ENCODE measurements around the gene JAG1.

Gene JAG1

GRCh38 chr20:10720565-10720964 is 46.8 kb upstream of the JAG1 start:
- Histone ChIP-seq H2AFZ (ENCODE audit: low read depth, low read length, severe bottlenecking) (no peak overlapping the region), H3K27ac (ENCODE audit: low read depth, low read length) (no peak overlapping the region)
- no peak for TF ChIP-seq CTCF (IDR thresholded peaks at IDR 0.05; ENCODE audit: insufficient read depth, low read length, poor library complexity, severe bottlenecking)
- no peak for TF ChIP-seq EZH2phosphoT487 (conservative IDR thresholded peaks at IDR 0.05; ENCODE audit: low read length)

GRCh38 chr20:10719740-10720385 is 46.1 kb upstream of the JAG1 start:
- H2AFZ ChIP-seq (ENCODE audit: low read depth, low read length, severe bottlenecking), result no peak overlapping the region
- H3K4me2 ChIP-seq (ENCODE audit: low read depth, low read length, poor library complexity, severe bottlenecking), result no peak overlapping the region
- H3K9me3 ChIP-seq (ENCODE audit: insufficient read depth, low read length), result no peaks in the 10 kb centered on the region
- no peak overlapping the region for H3K27ac ChIP-seq (ENCODE audit: low read depth, low read length)
- H3K27me3 ChIP-seq (ENCODE audit: low read length), result no peaks in the 10 kb centered on the region
- no peak for TF ChIP-seq CTCF (IDR thresholded peaks at IDR 0.05; ENCODE audit: insufficient read depth, low read length, poor library complexity, severe bottlenecking)
- TF ChIP-seq EZH2phosphoT487 (conservative IDR thresholded peaks at IDR 0.05; ENCODE audit: low read length), result no peak
- H3K36me3 ChIP-seq (ENCODE audit: low read length), result no peaks in the 10 kb centered on the region
- H3K9me2 ChIP-seq (replicated peaks; ENCODE audit: insufficient read depth, low read length), result no peaks in the 10 kb centered on the region
- H3K4me3 ChIP-seq (ENCODE audit: insufficient read depth, low read length, poor library complexity, severe bottlenecking), result no peak overlapping the region
- H3F3A ChIP-seq (ENCODE audit: insufficient read depth), result no peaks in the 10 kb centered on the region
- H4K20me1 ChIP-seq (ENCODE audit: low read depth, low read length), result no peaks in the 10 kb centered on the region
- no peak overlapping the region for H3K9ac ChIP-seq (ENCODE audit: low read length)
- no peaks in the 10 kb centered on the region for H3K79me2 ChIP-seq (ENCODE audit: insufficient read depth, low read length)

More at GRCh38 chr20:10720565-10720964, 46.8 kb upstream of the JAG1 start:
- H3K9me3 ChIP-seq (ENCODE audit: insufficient read depth, low read length), result no peaks in the 10 kb centered on the region
- H3K36me3 ChIP-seq (ENCODE audit: low read length), result no peaks in the 10 kb centered on the region
- no peak overlapping the region for H3K9ac ChIP-seq (ENCODE audit: low read length)
- H3K4me3 ChIP-seq (ENCODE audit: insufficient read depth, low read length, poor library complexity, severe bottlenecking), result no peak overlapping the region
- H3F3A ChIP-seq (ENCODE audit: insufficient read depth), result no peaks in the 10 kb centered on the region
- H3K27me3 ChIP-seq (ENCODE audit: low read length), result no peaks in the 10 kb centered on the region
- H3K4me2 ChIP-seq (ENCODE audit: low read depth, low read length, poor library complexity, severe bottlenecking), result no peak overlapping the region
- no peaks in the 10 kb centered on the region for H4K20me1 ChIP-seq (ENCODE audit: low read depth, low read length)
- H3K9me2 ChIP-seq (replicated peaks; ENCODE audit: insufficient read depth, low read length), result no peaks in the 10 kb centered on the region
- H3K79me2 ChIP-seq (ENCODE audit: insufficient read depth, low read length), result no peaks in the 10 kb centered on the region

- Histone ChIP-seq H4K20me1 (ENCODE audit: low read depth, low read length) (no peaks in the 10 kb centered on the region), H3K27ac (ENCODE audit: low read depth, low read length) (no peak overlapping the region), H2AFZ (ENCODE audit: low read depth, low read length, severe bottlenecking) (no peak overlapping the region), H3K4me3 (ENCODE audit: insufficient read depth, low read length, poor library complexity, severe bottlenecking) (no peak overlapping the region), H3K79me2 (ENCODE audit: insufficient read depth, low read length) (no peaks in the 10 kb centered on the region), H3K9ac (ENCODE audit: low read length) (no peak overlapping the region), H3K36me3 (ENCODE audit: low read length) (no peaks in the 10 kb centered on the region), H3K27me3 (ENCODE audit: low read length) (no peaks in the 10 kb centered on the region), H3F3A (ENCODE audit: insufficient read depth) (no peaks in the 10 kb centered on the region), H3K9me3 (ENCODE audit: insufficient read depth, low read length) (no peaks in the 10 kb centered on the region), H3K9me2 (replicated peaks; ENCODE audit: insufficient read depth, low read length) (no peaks in the 10 kb centered on the region), H3K4me2 (ENCODE audit: low read depth, low read length, poor library complexity, severe bottlenecking) (no peak overlapping the region)
- no peak for TF ChIP-seq EZH2phosphoT487 (conservative IDR thresholded peaks at IDR 0.05; ENCODE audit: low read length)
- no peak for TF ChIP-seq CTCF (IDR thresholded peaks at IDR 0.05; ENCODE audit: insufficient read depth, low read length, poor library complexity, severe bottlenecking)
These were observed 44.9 kb upstream of the JAG1 start for GRCh38 chr20:10718661-10719060.

Measured in SU-DHL-6 (cell line).